ENCODE results near the gene LRRTM4.
"Not testable (repeated sequence)": the region's sequence is repeated elsewhere in the genome, so short reads cannot be mapped to it uniquely, and the experiment has no call there.

Gene LRRTM4

DNA sequence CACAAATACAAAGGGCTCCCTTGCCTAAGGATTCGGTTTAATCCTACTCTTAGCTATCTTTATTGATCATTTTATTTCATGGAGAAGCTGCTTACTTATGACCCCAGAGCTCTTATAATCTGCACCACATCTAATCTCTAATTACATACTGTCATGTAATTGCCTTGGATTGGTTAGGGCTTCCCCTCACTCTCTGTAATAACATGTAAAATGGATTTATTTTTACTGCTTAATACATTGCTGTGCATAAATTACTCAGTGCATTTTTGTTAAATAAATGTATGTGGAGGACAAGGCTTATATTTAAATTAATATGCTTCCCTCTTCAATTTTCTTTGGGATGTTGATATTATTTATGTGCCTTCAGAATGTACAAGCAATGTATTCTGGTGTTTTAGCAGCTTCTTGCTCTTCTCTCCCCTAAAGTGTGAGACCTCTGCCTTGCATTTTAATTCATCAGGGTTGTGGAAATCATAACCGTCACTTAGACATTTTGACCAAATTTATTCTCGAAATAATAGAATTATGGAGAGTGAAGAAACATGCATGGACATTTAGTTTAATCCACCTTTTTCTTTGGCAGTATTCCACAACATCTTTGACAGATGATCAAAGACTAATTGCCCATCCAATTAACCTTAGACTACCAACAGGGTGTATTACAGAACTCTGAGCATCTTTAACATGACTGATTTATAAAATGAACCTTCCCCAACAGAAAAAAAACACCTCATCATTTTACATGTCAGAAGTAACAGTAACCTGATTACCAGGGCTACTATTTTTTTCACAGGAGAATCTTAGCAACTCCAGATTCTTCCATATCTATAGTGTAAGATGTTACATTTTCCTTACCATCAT lies 692.6 kb downstream of the LRRTM4 start:
- DNase-seq = no peak

DNA sequence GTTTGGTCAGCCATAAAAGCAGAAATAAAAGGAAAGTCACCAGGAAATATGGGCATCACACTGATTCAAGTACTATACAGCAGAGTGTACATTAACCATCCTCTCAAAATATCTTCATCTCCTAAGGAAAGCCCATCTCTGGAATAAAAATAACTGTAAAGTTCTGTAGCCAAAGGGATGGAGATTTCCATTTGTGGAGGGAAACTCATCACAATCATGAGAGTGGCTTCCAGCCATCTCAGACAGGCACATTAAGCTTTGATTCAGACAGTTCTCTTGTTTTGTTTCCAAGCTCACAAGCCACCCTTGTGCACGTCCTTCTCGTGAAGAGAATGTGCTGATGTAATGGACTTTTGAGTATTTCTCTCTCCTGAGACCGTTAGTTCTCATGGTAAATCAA lies 695.5 kb downstream of the LRRTM4 start:
- no peak for DNase-seq

DNA sequence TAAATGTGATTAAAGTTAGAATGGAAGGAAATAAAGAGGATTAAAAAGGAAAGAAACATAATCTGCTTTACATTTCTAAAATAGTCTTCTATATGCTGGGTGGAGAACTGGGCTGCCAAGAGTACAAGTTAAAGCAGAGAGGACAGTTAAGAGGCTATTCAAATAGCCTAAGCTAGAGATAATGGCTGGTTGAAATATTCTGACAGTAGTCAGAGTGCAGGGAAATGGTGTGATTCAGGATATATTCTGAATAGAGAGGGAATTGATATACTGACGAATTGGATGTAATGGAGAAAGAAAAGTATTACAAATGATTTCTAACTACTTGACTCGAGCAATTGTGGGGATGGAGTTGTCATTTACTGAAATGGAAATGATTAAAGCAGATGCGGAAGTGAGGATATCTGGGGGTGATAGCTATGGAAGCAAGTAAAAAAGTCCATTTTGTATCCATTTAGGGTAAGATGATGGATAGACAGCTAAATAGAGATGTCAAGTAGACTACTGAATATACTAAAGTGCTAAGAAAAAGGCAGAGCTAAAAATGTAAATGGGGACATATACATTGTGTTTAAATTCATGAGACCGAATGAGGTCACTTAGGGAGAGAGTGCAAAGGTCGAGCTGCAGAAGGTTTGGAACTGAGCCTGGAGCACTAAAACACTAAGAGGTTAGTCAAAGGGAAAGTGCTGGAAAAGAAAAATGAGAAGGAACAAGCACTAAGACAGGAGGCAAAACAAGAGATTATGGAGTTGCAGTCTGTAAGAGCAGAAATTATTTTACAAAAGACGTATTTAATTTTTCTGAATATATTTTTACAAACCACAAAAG lies 696.8 kb downstream of the LRRTM4 start:
- no peak for DNase-seq

DNA sequence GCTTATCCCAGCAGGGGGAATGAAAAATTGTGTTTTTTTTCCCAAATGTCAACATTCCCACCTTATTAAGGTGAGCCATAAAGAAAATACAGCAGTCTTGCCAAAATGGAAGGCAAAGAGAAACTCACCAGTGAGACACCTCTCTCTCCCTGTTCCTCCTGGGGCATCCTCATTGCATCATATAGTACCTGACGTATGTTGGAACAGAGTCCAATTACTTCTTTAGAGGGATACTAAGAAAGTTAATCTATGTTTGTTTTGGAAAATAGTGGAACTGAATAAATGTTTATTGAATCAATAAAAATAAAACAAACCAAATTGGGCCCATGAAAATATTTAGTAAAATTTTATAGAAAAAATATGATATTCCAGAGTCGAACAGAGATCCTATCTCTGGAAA lies 700.4 kb downstream of the LRRTM4 start:
- no peak for DNase-seq

- no peak for DNase-seq
Observed at GRCh38 chr2:76813084-76813483, 709.1 kb downstream of the LRRTM4 start.

GRCh38 chr2:76812156-76812555 lies 710.0 kb downstream of the LRRTM4 start:
- DNase-seq = no peak

- no peak for DNase-seq
Observed at GRCh38 chr2:76809136-76809535, 713.0 kb downstream of the LRRTM4 start.

DNA sequence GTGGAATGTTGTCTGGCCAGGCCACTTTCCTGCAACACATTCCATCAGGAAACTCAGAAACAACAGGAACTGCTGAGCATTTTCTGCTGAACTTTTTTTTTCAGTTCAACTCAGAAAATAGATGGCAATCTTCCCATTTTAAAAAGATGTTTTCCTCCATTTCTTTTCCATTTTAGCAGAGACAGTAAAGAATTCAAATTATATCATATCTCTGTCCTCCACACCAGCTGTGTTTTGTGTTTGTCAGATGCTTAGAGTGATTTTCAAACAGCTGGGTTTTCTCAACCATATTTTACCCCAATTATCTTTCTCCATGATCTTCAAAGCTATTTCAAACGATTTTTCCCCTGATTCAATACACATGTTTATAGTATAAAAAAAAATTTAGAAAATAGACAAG lies 713.4 kb downstream of the LRRTM4 start:
- DNase-seq = no peak

GRCh38 chr2:76793647-76794334 lies 728.4 kb downstream of the LRRTM4 start:
- no peak for DNase-seq

GRCh38 chr2:76781313-76781712 lies 740.9 kb downstream of the LRRTM4 start:
- not testable (repeated sequence) for DNase-seq

GRCh38 chr2:76763276-76763675 lies 758.9 kb downstream of the LRRTM4 start:
- DNase-seq = no peak

DNA sequence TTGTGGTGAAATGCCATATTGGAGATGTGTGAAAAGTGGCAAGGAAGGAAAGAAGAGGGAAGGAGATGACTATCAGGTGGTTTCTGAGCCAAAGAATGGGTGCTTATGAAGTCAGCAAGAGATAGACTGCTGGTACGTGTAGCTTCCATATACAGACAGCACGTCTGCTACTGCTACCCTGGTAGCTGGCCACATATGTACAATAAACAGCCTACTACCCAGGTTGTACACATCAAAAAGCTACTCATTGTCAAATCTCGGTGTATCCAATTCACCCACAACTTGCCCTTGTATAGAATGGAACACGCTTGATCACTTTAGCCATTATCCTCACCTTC lies 761.8 kb downstream of the LRRTM4 start:
- DNase-seq = no peak

GRCh38 chr2:76759634-76760366 lies 762.4 kb downstream of the LRRTM4 start:
- DNase-seq = no peak

- no peak for DNase-seq
Observed at GRCh38 chr2:76752506-76752905, 769.7 kb downstream of the LRRTM4 start.

DNA sequence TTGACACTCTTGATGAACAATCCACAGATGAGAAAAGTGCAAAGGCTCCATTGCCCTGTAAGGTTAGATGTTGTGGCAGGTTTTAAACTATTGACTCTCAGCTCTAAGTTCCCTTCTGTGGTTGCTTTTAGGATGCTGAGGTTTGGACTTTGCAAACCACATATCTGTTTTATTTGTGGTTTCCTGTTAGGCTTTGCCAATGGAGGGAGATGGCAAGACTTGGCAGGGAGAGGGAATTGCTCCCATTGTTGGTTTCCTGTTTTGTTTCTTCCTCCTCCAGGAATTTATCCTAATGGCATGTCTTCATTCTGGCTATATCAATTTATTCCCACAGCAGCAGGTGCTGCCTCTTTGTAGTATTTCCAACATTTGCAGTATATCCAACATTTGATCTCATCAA lies 772.3 kb downstream of the LRRTM4 start:
- no peak for DNase-seq

- no peak for DNase-seq
Observed at GRCh38 chr2:76748581-76749296, 773.4 kb downstream of the LRRTM4 start.

- no peak for DNase-seq
Observed at GRCh38 chr2:76745605-76746004, 776.6 kb downstream of the LRRTM4 start.

DNA sequence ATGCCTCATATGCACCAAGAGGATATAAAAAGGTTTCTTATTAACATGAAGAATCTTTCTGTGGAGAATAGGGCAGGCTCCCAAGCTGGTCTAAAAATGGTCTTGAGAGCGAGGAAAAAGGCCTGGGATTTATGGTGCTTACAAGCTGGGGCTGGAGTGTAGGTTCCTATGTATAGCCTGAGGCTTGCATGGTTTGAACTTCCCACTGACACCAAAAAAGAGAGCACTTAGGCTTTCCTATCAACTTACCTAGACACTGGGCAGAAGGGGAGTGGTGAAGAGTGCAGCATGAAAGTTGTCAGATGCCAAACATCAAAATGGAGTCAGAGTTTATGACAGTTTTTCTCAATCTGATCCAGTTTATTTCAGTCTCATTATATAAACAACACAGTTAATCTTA lies 784.6 kb downstream of the LRRTM4 start:
- no peak for DNase-seq

GRCh38 chr2:76733736-76734135 lies 788.4 kb downstream of the LRRTM4 start:
- DNase-seq = no peak

DNA sequence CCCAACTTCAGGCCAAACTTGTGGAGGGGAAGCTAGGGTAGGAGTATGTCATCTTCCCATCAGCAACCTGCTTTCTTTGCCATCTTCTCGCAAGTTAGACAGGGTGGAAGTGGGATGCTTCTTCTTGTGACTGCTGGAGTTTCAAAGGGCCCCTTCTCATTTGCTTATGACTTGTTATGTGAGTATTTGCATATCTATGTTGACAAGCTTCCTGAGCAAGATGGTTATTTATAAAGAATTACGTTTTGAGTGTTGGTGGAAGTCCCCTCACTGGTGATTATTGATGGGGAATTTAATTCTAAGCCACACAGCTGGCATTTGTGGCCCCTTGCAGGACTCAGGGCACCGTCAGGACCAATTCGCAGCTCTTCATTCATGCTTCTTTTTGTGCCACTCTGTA lies 791.0 kb downstream of the LRRTM4 start:
- no peak for DNase-seq

DNA sequence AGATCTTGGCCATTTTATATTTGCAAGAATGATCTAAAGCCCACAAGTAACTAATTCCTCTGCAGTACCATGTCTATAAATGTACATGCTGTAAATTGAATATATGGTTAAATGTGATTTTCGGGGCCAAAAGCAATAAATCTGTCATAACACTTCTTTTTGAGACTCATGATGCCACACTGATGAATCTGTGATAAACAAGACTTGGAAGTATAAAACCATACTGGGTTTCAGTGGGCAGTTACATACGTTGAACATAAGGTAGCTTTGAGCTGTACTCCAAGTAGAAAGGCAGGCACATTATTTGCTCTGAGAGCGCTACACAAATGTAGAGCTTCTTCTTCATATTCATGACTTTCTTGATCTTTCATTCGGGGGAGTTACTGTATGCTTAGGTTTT lies 792.2 kb downstream of the LRRTM4 start:
- no peak for DNase-seq

DNA sequence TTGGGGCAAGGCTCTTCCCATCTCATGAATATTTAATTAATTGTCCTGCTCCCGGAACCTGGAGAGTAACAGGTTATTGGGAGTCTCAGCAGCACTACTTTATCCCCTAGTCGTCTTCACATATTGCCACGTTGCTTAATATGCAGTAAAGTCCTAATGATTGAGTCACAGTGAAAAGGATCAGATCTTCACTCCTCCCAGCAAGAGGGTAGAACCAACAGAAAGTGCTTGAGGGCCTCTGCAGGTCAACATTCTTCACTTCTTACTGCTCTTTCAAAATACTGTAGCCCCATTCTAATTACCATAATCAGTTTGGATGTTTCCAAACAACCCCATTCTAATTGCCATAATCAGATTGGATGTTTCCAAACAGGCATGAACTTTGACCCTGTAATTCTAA lies 801.0 kb downstream of the LRRTM4 start:
- DNase-seq = no peak
